ENCODE results near the gene ITGA2. TPM values are rescaled to one million over a fixed set of nuclear protein-coding genes. Genes with fewer than 3 reads are reported as not detected.

Gene ITGA2
- total RNA-seq, 4 donors from 2014 or later: 1.5 to 10.1 (median 8.7) TPM

GRCh38 chr5:53024535-53024934, 35.4 kb downstream of the ITGA2 start:
- DNase-seq: no peak
- intact Hi-C loops (cut with DNase I; ENCODE audit: low total_unique reads): no loop called here
- TF ChIP-seq POLR2AphosphoS5 (IDR thresholded peaks at IDR 0.05) (no peak), EP300 (IDR thresholded peaks at IDR 0.05; ENCODE audit: low read depth) (no peak), POLR2A (IDR thresholded peaks at IDR 0.05) (no peak), CTCF (IDR thresholded peaks at IDR 0.05) (no peak)
- H3K4me1 ChIP-seq: peaks cover 0 to 15% (median 0%) of the 10 kb centered on the region in 4 donors
- WGBS, 2 donors (ENCODE audit: low coverage in 1 of 2): 76 to 90% methylated on average over 4 of the region's 4 CpGs
- H3K27me3 ChIP-seq: no peaks in the 10 kb centered on the region
- in situ Hi-C loops (cut with MboI; ENCODE audit: low pct_ligation_motif_present in 1 of 4, low pct_unique_long_range_greater_than_20kb in 1 of 4, low sequenced_read_pairs in 3 of 4): no loop called here
- no peaks in the 10 kb centered on the region for H3K36me3 ChIP-seq
- no peaks in the 10 kb centered on the region for H3K9me3 ChIP-seq
- peak overlapping the region in 2 of 4 donors; percentile 0 to 15 for H3K27ac ChIP-seq
- H3K4me3 ChIP-seq: no peak overlapping the region

- Histone ChIP-seq H3K4me3 (no peak overlapping the region), H3K9me3 (no peaks in the 10 kb centered on the region), H3K27me3 (no peaks in the 10 kb centered on the region), H3K4me1 (peaks cover 0 to 18% (median under 1%) of the 10 kb centered on the region in 4 donors), H3K27ac (no peak overlapping the region), H3K36me3 (no peaks in the 10 kb centered on the region)
- 86 to 95% methylated on average over 5 of the region's 5 CpGs for WGBS, 2 donors (ENCODE audit: low coverage in 1 of 2)
- in situ Hi-C loops (cut with MboI; ENCODE audit: low pct_ligation_motif_present in 1 of 4, low pct_unique_long_range_greater_than_20kb in 1 of 4, low sequenced_read_pairs in 3 of 4) (no loop called here), intact Hi-C loops (cut with DNase I; ENCODE audit: low total_unique reads) (no loop called here)
- TF ChIP-seq POLR2AphosphoS5 (IDR thresholded peaks at IDR 0.05) (no peak), EP300 (IDR thresholded peaks at IDR 0.05; ENCODE audit: low read depth) (no peak), POLR2A (IDR thresholded peaks at IDR 0.05) (no peak), CTCF (IDR thresholded peaks at IDR 0.05) (no peak)
- DNase-seq: no peak
Observed at GRCh38 chr5:53025487-53025886, 36.3 kb downstream of the ITGA2 start.

- Histone ChIP-seq H3K27ac (no peak overlapping the region), H3K9me3 (no peaks in the 10 kb centered on the region), H3K36me3 (no peaks in the 10 kb centered on the region), H3K4me3 (no peak overlapping the region), H3K4me1 (peaks cover 5 to 29% (median 20%) of the 10 kb centered on the region in 4 donors), H3K27me3 (no peaks in the 10 kb centered on the region)
- no peak for DNase-seq
- in situ Hi-C loops (cut with MboI; ENCODE audit: low pct_ligation_motif_present in 1 of 4, low pct_unique_long_range_greater_than_20kb in 1 of 4, low sequenced_read_pairs in 3 of 4): no loop called here
- WGBS, 2 donors (ENCODE audit: low coverage in 1 of 2): 70 to 88% methylated on average over 2 to 4 of the region's 4 CpGs
- intact Hi-C loops (cut with DNase I; ENCODE audit: low total_unique reads): no loop called here
- TF ChIP-seq CTCF (IDR thresholded peaks at IDR 0.05): no peak
- TF ChIP-seq POLR2A (IDR thresholded peaks at IDR 0.05): no peak
- TF ChIP-seq EP300 (IDR thresholded peaks at IDR 0.05; ENCODE audit: low read depth): no peak
- TF ChIP-seq POLR2AphosphoS5 (IDR thresholded peaks at IDR 0.05): no peak
Observed at GRCh38 chr5:53027913-53028312, 38.8 kb downstream of the ITGA2 start.

- H3K4me3 ChIP-seq: no peak overlapping the region
- H3K9me3 ChIP-seq: no peaks in the 10 kb centered on the region
- DNase-seq: no peak
- peaks cover 5 to 27% (median 20%) of the 10 kb centered on the region in 4 donors for H3K4me1 ChIP-seq
- in situ Hi-C loops (cut with MboI; ENCODE audit: low pct_ligation_motif_present in 1 of 4, low pct_unique_long_range_greater_than_20kb in 1 of 4, low sequenced_read_pairs in 3 of 4): no loop called here
- H3K36me3 ChIP-seq: no peaks in the 10 kb centered on the region
- H3K27ac ChIP-seq: no peak overlapping the region
- intact Hi-C loops (cut with DNase I; ENCODE audit: low total_unique reads): no loop called here
- WGBS, 2 donors (ENCODE audit: low coverage in 1 of 2): 83 to 88% methylated on average over 1 of the region's 1 CpG
- H3K27me3 ChIP-seq: no peaks in the 10 kb centered on the region
- TF ChIP-seq EP300 (IDR thresholded peaks at IDR 0.05; ENCODE audit: low read depth) (no peak), POLR2A (IDR thresholded peaks at IDR 0.05) (no peak), POLR2AphosphoS5 (IDR thresholded peaks at IDR 0.05) (no peak), CTCF (IDR thresholded peaks at IDR 0.05) (no peak)
Observed at GRCh38 chr5:53029608-53030007, 40.5 kb downstream of the ITGA2 start.
